WTC11 (cell line): ENCODE data around the gene MARK3. TPM values are rescaled to one million over a fixed set of nuclear protein-coding genes. Genes with fewer than 3 reads are reported as not detected.

ENCODE experiments used
- ATAC-seq: fragments of 200-7000 bp; cut with Tn5 transposase; 2 replicates; pipeline ENCODE4 v1.10.0; 2021; ENCODE audit warnings: mild to moderate bottlenecking, moderate library complexity
- CTCF ChIA-PET: fragments of 300-600 bp; sonication (Branson Sonifier 250); formaldehyde crosslinking; loops from one replicate; lab custom pipeline; 2021; ENCODE audit warnings: antibody characterized with exemption; lab: Charles Lee
- POLR2A ChIA-PET: fragments of 350-600 bp; sonication (Branson Sonifier 250); formaldehyde crosslinking; loops from one replicate; lab custom pipeline; 2021; ENCODE audit warnings: antibody characterized with exemption; lab: Charles Lee
- DNase-seq: peaks from one replicate; pipeline ENCODE4 v3.0.0; 2021; ENCODE audit warnings: low spot score
- H3K27ac Mint-ChIP-seq: 2 replicates; pipeline ENCODE4 v1.8.0; 2021; ENCODE audit warnings: mixed read lengths
- H3K27me3 Mint-ChIP-seq: 2 replicates; pipeline ENCODE4 v1.8.0; 2021; ENCODE audit warnings: low read depth, mild to moderate bottlenecking, moderate library complexity, mixed read lengths
- H3K36me3 Mint-ChIP-seq: 2 replicates; pipeline ENCODE4 v1.8.0; 2021; ENCODE audit warnings: mixed read lengths
- H3K4me1 Mint-ChIP-seq: 2 replicates; pipeline ENCODE4 v1.8.0; 2022; ENCODE audit warnings: mixed read lengths
- H3K4me3 Mint-ChIP-seq: 2 replicates; pipeline ENCODE4 v1.8.0; 2021; ENCODE audit warnings: mild to moderate bottlenecking, moderate library complexity, mixed read lengths
- H3K9me3 Mint-ChIP-seq: 2 replicates; pipeline ENCODE4 v1.8.0; 2021; ENCODE audit warnings: mixed read lengths
- CREB1 ChIP-seq: sonication (generic); formaldehyde crosslinking; IDR thresholded peaks from 2 replicates; pipeline ENCODE4 v1.8.0; 2023; ENCODE audit warnings: mild to moderate bottlenecking, missing genetic modification reagents
- CREM ChIP-seq: sonication (generic); formaldehyde crosslinking; IDR thresholded peaks from 2 replicates; pipeline ENCODE4 v1.8.1; 2022; ENCODE audit warnings: mild to moderate bottlenecking, missing genetic modification reagents, moderate library complexity
- EMX1 ChIP-seq: fragments of 250-450 bp; sonication (Bioruptor Pico); IDR thresholded peaks from 2 replicates; pipeline ENCODE4 v1.8.0; 2021; ENCODE audit warnings: mild to moderate bottlenecking
- FOXP1 ChIP-seq: sonication (generic); formaldehyde crosslinking; IDR thresholded peaks from 2 replicates; pipeline ENCODE4 v1.8.0; 2022; ENCODE audit warnings: missing genetic modification reagents, mild to moderate bottlenecking, moderate library complexity, borderline replicate concordance
- JAZF1 ChIP-seq: fragments of 250-450 bp; sonication (Bioruptor Pico); IDR thresholded peaks from 2 replicates; pipeline ENCODE4 v1.9.0; 2021; ENCODE audit warnings: moderate library complexity, mild to moderate bottlenecking, inconsistent platforms
- NFE2L1 ChIP-seq: sonication (generic); formaldehyde crosslinking; IDR thresholded peaks from 2 replicates; pipeline ENCODE4 v1.8.1; 2023; ENCODE audit warnings: missing genetic modification reagents
- SMAD3 ChIP-seq: sonication (generic); formaldehyde crosslinking; IDR thresholded peaks from 2 replicates; pipeline ENCODE4 v1.8.0; 2022; ENCODE audit warnings: missing genetic modification reagents, mild to moderate bottlenecking, borderline replicate concordance
- SP1 ChIP-seq: sonication (generic); formaldehyde crosslinking; conservative IDR thresholded peaks from 2 replicates; pipeline ENCODE4 v1.8.1; 2022; ENCODE audit warnings: missing genetic modification reagents
- TCF7 ChIP-seq: sonication (generic); formaldehyde crosslinking; IDR thresholded peaks from 2 replicates; pipeline ENCODE4 v1.8.0; 2022; ENCODE audit warnings: mild to moderate bottlenecking, low read depth, missing genetic modification reagents, moderate library complexity
- TEAD1 ChIP-seq: sonication (generic); formaldehyde crosslinking; IDR thresholded peaks from 2 replicates; pipeline ENCODE4 v1.8.0; 2022; ENCODE audit warnings: mild to moderate bottlenecking, missing genetic modification reagents
- ZNF121 ChIP-seq: sonication (generic); formaldehyde crosslinking; IDR thresholded peaks from 2 replicates; pipeline ENCODE4 v1.8.0; 2023; ENCODE audit warnings: missing genetic modification reagents
- total RNA-seq: library from RNA; stranded (reverse); gene quantifications from 3 replicates; pipeline ENCODE4 v1.2.3, GENCODE V29; 2021
- TF ChIP-seq, protein P1 (sequence below): sonication (generic); formaldehyde crosslinking; IDR thresholded peaks from 2 replicates; pipeline ENCODE4 v1.8.1; 2023; ENCODE audit warnings: mild to moderate bottlenecking, moderate library complexity, missing genetic modification reagents
- TF ChIP-seq, protein P2 (sequence below): sonication (generic); formaldehyde crosslinking; IDR thresholded peaks from 2 replicates; pipeline ENCODE4 v1.8.0; 2022; ENCODE audit warnings: mild to moderate bottlenecking, missing genetic modification reagents
- TF ChIP-seq, protein P3 (sequence below): sonication (generic); formaldehyde crosslinking; IDR thresholded peaks from 2 replicates; pipeline ENCODE4 v1.8.1; 2022; ENCODE audit warnings: missing genetic modification reagents, borderline replicate concordance
- TF ChIP-seq, protein P4 (sequence below): sonication (generic); formaldehyde crosslinking; IDR thresholded peaks from 2 replicates; pipeline ENCODE4 v1.8.1; 2022; ENCODE audit warnings: low read depth, mild to moderate bottlenecking, moderate library complexity, missing genetic modification reagents, borderline replicate concordance
- TF ChIP-seq, protein P5 (sequence below): sonication (generic); formaldehyde crosslinking; IDR thresholded peaks from 2 replicates; pipeline ENCODE4 v1.8.0; 2022; ENCODE audit warnings: mild to moderate bottlenecking, missing genetic modification reagents
- TF ChIP-seq, protein P6 (sequence below): sonication (generic); formaldehyde crosslinking; IDR thresholded peaks from 2 replicates; pipeline ENCODE4 v1.8.0; 2023; ENCODE audit warnings: mild to moderate bottlenecking, missing genetic modification reagents
- TF ChIP-seq, protein P7 (sequence below): fragments of 250-450 bp; sonication (Bioruptor Pico); IDR thresholded peaks from 2 replicates; pipeline ENCODE4 v2.1.2; 2022; ENCODE audit warnings: mild to moderate bottlenecking, moderate library complexity

The MARK3 gene
- total RNA-seq, 1 experiment from 2014 or later: 93.7 TPM

DNA sequence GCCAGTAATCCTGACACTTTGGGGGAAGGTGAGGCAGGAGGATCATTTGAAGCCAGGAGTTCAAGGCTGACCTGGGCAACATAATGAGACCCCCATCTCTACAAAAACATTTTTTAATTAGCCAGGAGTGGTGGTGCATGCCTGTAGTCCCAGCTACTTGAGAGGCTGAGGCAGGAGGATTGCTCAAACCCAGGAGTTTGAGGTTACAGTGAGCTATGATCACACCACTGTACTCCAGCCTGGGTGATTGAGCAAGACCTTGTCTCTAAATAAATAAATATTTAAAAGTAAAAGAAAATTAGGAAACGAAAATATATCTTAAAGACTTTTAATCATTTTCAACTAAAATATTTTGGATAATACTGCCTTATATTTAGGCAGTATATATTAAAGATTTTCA is 111.6 kb downstream of the MARK3 start:
- H3K27ac Mint-ChIP-seq: no peak overlapping the region
- H3K4me3 Mint-ChIP-seq: no peak overlapping the region
- no peaks in the 10 kb centered on the region for H3K9me3 Mint-ChIP-seq
- H3K27me3 Mint-ChIP-seq: no peaks in the 10 kb centered on the region
- TF ChIP-seq, protein P1, sequence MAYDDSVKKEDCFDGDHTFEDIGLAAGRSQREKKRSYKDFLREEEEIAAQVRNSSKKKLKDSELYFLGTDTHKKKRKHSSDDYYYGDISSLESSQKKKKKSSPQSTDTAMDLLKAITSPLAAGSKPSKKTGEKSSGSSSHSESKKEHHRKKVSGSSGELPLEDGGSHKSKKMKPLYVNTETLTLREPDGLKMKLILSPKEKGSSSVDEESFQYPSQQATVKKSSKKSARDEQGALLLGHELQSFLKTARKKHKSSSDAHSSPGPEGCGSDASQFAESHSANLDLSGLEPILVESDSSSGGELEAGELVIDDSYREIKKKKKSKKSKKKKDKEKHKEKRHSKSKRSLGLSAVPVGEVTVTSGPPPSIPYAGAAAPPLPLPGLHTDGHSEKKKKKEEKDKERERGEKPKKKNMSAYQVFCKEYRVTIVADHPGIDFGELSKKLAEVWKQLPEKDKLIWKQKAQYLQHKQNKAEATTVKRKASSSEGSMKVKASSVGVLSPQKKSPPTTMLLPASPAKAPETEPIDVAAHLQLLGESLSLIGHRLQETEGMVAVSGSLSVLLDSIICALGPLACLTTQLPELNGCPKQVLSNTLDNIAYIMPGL (CRISPR knock-in tag): no peak
- TF ChIP-seq, protein P2, sequence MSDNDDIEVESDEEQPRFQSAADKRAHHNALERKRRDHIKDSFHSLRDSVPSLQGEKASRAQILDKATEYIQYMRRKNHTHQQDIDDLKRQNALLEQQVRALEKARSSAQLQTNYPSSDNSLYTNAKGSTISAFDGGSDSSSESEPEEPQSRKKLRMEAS (CRISPR knock-in tag): no peak
- TF ChIP-seq JAZF1 (CRISPR knock-in tag) (no peak), NFE2L1 (no peak), SMAD3 (CRISPR knock-in tag) (no peak), CREM (CRISPR knock-in tag) (no peak), TCF7 (CRISPR knock-in tag) (no peak), SP1 (CRISPR knock-in tag) (no peak), CREB1 (no peak), ZNF121 (CRISPR knock-in tag) (no peak), FOXP1 (CRISPR knock-in tag) (no peak), TEAD1 (CRISPR knock-in tag) (no peak), EMX1 (no peak)
- TF ChIP-seq, protein P3, sequence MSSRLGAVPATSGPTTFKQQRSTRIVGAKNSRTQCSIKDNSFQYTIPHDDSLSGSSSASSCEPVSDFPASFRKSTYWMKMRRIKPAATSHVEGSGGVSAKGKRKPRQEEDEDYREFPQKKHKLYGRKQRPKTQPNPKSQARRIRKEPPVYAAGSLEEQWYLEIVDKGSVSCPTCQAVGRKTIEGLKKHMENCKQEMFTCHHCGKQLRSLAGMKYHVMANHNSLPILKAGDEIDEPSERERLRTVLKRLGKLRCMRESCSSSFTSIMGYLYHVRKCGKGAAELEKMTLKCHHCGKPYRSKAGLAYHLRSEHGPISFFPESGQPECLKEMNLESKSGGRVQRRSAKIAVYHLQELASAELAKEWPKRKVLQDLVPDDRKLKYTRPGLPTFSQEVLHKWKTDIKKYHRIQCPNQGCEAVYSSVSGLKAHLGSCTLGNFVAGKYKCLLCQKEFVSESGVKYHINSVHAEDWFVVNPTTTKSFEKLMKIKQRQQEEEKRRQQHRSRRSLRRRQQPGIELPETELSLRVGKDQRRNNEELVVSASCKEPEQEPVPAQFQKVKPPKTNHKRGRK (CRISPR knock-in tag): no peak
- TF ChIP-seq, protein P4, sequence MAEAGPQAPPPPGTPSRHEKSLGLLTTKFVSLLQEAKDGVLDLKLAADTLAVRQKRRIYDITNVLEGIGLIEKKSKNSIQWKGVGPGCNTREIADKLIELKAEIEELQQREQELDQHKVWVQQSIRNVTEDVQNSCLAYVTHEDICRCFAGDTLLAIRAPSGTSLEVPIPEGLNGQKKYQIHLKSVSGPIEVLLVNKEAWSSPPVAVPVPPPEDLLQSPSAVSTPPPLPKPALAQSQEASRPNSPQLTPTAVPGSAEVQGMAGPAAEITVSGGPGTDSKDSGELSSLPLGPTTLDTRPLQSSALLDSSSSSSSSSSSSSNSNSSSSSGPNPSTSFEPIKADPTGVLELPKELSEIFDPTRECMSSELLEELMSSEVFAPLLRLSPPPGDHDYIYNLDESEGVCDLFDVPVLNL (CRISPR knock-in tag): no peak
- TF ChIP-seq, protein P5, sequence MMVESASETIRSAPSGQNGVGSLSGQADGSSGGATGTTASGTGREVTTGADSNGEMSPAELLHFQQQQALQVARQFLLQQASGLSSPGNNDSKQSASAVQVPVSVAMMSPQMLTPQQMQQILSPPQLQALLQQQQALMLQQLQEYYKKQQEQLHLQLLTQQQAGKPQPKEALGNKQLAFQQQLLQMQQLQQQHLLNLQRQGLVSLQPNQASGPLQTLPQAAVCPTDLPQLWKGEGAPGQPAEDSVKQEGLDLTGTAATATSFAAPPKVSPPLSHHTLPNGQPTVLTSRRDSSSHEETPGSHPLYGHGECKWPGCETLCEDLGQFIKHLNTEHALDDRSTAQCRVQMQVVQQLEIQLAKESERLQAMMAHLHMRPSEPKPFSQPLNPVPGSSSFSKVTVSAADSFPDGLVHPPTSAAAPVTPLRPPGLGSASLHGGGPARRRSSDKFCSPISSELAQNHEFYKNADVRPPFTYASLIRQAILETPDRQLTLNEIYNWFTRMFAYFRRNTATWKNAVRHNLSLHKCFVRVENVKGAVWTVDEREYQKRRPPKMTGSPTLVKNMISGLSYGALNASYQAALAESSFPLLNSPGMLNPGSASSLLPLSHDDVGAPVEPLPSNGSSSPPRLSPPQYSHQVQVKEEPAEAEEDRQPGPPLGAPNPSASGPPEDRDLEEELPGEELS (CRISPR knock-in tag): no peak
- TF ChIP-seq, protein P6, sequence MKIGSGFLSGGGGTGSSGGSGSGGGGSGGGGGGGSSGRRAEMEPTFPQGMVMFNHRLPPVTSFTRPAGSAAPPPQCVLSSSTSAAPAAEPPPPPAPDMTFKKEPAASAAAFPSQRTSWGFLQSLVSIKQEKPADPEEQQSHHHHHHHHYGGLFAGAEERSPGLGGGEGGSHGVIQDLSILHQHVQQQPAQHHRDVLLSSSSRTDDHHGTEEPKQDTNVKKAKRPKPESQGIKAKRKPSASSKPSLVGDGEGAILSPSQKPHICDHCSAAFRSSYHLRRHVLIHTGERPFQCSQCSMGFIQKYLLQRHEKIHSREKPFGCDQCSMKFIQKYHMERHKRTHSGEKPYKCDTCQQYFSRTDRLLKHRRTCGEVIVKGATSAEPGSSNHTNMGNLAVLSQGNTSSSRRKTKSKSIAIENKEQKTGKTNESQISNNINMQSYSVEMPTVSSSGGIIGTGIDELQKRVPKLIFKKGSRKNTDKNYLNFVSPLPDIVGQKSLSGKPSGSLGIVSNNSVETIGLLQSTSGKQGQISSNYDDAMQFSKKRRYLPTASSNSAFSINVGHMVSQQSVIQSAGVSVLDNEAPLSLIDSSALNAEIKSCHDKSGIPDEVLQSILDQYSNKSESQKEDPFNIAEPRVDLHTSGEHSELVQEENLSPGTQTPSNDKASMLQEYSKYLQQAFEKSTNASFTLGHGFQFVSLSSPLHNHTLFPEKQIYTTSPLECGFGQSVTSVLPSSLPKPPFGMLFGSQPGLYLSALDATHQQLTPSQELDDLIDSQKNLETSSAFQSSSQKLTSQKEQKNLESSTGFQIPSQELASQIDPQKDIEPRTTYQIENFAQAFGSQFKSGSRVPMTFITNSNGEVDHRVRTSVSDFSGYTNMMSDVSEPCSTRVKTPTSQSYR (CRISPR knock-in tag): no peak
- TF ChIP-seq, protein P7, sequence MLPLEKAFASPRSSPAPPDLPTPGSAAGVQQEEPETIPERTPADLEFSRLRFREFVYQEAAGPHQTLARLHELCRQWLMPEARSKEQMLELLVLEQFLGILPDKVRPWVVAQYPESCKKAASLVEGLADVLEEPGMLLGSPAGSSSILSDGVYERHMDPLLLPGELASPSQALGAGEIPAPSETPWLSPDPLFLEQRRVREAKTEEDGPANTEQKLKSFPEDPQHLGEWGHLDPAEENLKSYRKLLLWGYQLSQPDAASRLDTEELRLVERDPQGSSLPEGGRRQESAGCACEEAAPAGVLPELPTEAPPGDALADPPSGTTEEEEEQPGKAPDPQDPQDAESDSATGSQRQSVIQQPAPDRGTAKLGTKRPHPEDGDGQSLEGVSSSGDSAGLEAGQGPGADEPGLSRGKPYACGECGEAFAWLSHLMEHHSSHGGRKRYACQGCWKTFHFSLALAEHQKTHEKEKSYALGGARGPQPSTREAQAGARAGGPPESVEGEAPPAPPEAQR (CRISPR knock-in tag): no peak
- H3K36me3 Mint-ChIP-seq: peaks cover 22% of the 10 kb centered on the region
- ChIA-PET CTCF (no interaction called here), POLR2A (no interaction called here)
- no peak for DNase-seq
- peaks cover 2% of the 10 kb centered on the region; the same call in 1 of the 2 replicates for H3K4me1 Mint-ChIP-seq
- no peak for ATAC-seq
